CD8-positive, alpha-beta memory T cell (primary cell): ENCODE results near the gene MIPEP. TPM values are rescaled to one million over a fixed set of nuclear protein-coding genes. Genes with fewer than 3 reads are reported as not detected.

Source experiments
- CTCF ChIA-PET: fragments of 350-600 bp; sonication (Branson Sonifier 250); formaldehyde crosslinking; loops from one replicate; lab custom pipeline; 2021; ENCODE audit warnings: antibody characterized with exemption; lab: Charles Lee
- POLR2A ChIA-PET: fragments of 350-600 bp; sonication (Branson Sonifier 250); formaldehyde crosslinking; loops from one replicate; lab custom pipeline; 2021; ENCODE audit warnings: antibody characterized with exemption; lab: Charles Lee
- DNase-seq, 5 donors: peaks; one replicate each; pipeline versions ENCODE4 v3.0.0 to v3.0.0-alpha.2; 2020 to 2022; ENCODE audit warnings: mixed read lengths in 1 of 5
- H3K27ac ChIP-seq: one replicate; pipeline ENCODE4 v1.7.0; 2013; ENCODE audit warnings: low read depth, mild to moderate bottlenecking, low read length, moderate library complexity
- H3K27me3 ChIP-seq: 2 replicates; pipeline ENCODE4 v1.7.0; 2013; ENCODE audit warnings: low read length, mild to moderate bottlenecking; ENCODE audit not compliant: insufficient read depth, poor library complexity, severe bottlenecking
- H3K36me3 ChIP-seq: 2 replicates; pipeline ENCODE4 v1.7.0; 2013; ENCODE audit warnings: mild to moderate bottlenecking, low read length, moderate library complexity; ENCODE audit not compliant: insufficient read depth
- H3K4me1 ChIP-seq: 2 replicates; pipeline ENCODE4 v1.7.0; 2013; ENCODE audit warnings: mild to moderate bottlenecking, low read length, moderate library complexity; ENCODE audit not compliant: insufficient read depth
- H3K4me3 ChIP-seq: 2 replicates; pipeline ENCODE4 v1.7.0; 2013; ENCODE audit warnings: mild to moderate bottlenecking, low read length
- H3K9me3 ChIP-seq: 2 replicates; pipeline ENCODE4 v1.7.0; 2013; ENCODE audit warnings: mild to moderate bottlenecking, low read length
- H3K27ac Mint-ChIP-seq, 8 donors: one replicate each; pipeline ENCODE4 v1.8.0; 2020 to 2021; ENCODE audit warnings: mixed read lengths in 8 of 8, mild to moderate bottlenecking in 6 of 8, inconsistent platforms in 3 of 8, moderate library complexity in 3 of 8
- H3K27me3 Mint-ChIP-seq, 2 donors: one replicate each; pipeline ENCODE4 v1.8.0; 2020 to 2021; ENCODE audit warnings: mixed read lengths in 2 of 2, mild to moderate bottlenecking in 1 of 2, moderate library complexity in 1 of 2
- H3K36me3 Mint-ChIP-seq, 3 donors: one replicate each; pipeline ENCODE4 v1.8.0; 2020 to 2021; ENCODE audit warnings: mixed read lengths in 3 of 3, inconsistent platforms in 1 of 3, mild to moderate bottlenecking in 1 of 3
- H3K4me1 Mint-ChIP-seq, 3 donors: one replicate each; pipeline ENCODE4 v1.8.0; 2020 to 2021; ENCODE audit warnings: mixed read lengths in 3 of 3, inconsistent platforms in 1 of 3, mild to moderate bottlenecking in 1 of 3
- H3K4me3 Mint-ChIP-seq, 7 donors: one replicate each; pipeline ENCODE4 v1.8.0; 2020 to 2021; ENCODE audit warnings: mixed read lengths in 7 of 7, mild to moderate bottlenecking in 6 of 7, moderate library complexity in 4 of 7, inconsistent platforms in 2 of 7
- H3K9me3 Mint-ChIP-seq, 5 donors: one replicate each; pipeline ENCODE4 v1.8.0; 2020 to 2022; ENCODE audit warnings: mixed read lengths in 5 of 5, mild to moderate bottlenecking in 3 of 5, moderate library complexity in 2 of 5, inconsistent platforms in 1 of 5
- polyA plus RNA-seq: library from polyadenylated mRNA; unstranded; fragments of 300-500 nt; fragmentation: Illumina TruSeq; gene quantifications from one replicate; pipeline ENCODE4 v1.2.3, GENCODE V29; 2021
- total RNA-seq, 2 experiments: library from RNA; stranded (reverse); gene quantifications; one replicate each; pipeline ENCODE4 v1.2.3, GENCODE V29; 2021

Gene MIPEP
- total and polyA plus RNA-seq, 3 experiments from 2014 or later, result 17.9 to 23.7 (median 18.8) TPM

DNA sequence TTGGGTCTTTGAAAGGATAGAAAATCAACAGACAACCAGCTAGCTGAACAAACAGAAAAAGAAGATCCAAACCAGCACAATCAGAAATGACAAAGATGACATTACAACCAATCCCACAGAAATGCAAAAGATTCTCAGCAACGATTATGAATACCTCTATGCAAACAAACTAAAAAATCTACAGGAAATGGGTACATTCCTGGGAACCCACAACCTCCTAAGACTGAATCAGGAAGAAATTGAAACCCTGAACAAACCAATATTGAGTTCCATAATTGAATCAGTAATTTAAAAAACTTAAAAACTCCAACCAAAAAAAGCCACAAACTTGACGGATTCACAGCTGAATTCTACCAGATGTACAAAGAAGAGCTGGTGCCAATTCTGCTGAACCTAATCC, 29.0 kb upstream of the MIPEP start:
- ChIA-PET POLR2A (no interaction called here), CTCF (no interaction called here)
- H3K27me3 Mint-ChIP-seq, result peaks cover 24 to 69% of the 10 kb centered on the region in 2 donors
- H3K27ac Mint-ChIP-seq, result no peak overlapping the region
- H3K9me3 Mint-ChIP-seq, result peaks cover 0 to 2% (median 0%) of the 10 kb centered on the region in 5 donors
- Histone ChIP-seq H3K27ac (no peak overlapping the region), H3K9me3 (no peaks in the 10 kb centered on the region), H3K27me3 (peaks cover 5% of the 10 kb centered on the region), H3K36me3 (no peaks in the 10 kb centered on the region), H3K4me1 (no peaks in the 10 kb centered on the region), H3K4me3 (no peak overlapping the region)
- no peak overlapping the region for H3K4me3 Mint-ChIP-seq
- H3K36me3 Mint-ChIP-seq, result peaks cover 0 to 4% (median 0%) of the 10 kb centered on the region in 3 donors
- no peak for DNase-seq
- H3K4me1 Mint-ChIP-seq, result no peaks in the 10 kb centered on the region

DNA sequence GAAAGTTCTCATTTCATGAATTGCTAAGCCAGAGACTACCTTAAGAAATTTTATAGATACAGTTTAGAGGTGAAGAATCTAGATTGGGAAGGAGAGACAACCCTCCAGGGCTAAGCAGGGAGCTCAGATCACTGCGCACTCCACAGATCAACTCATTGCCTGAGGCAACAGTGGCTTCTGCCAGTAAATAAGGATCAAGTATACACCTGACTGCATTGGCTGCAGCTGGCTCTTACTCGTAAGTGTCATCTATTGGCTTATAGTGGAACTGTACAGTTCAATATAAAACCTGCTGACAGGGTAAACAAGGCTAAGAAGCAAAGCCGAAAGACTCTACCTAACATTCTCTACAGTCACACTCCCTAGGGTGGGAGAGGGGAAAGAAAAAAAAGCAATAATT, 26.1 kb upstream of the MIPEP start:
- Histone ChIP-seq H3K27ac (no peak overlapping the region), H3K4me3 (no peak overlapping the region), H3K9me3 (no peaks in the 10 kb centered on the region), H3K36me3 (no peaks in the 10 kb centered on the region), H3K4me1 (no peaks in the 10 kb centered on the region), H3K27me3 (peaks cover 5% of the 10 kb centered on the region)
- Mint-ChIP-seq H3K27me3 (peaks cover 24 to 75% of the 10 kb centered on the region in 2 donors), H3K27ac (no peak overlapping the region), H3K4me1 (peaks cover 0 to 6% (median 0%) of the 10 kb centered on the region in 3 donors), H3K4me3 (no peak overlapping the region), H3K9me3 (no peaks in the 10 kb centered on the region), H3K36me3 (peaks cover 0 to 4% (median 0%) of the 10 kb centered on the region in 3 donors)
- ChIA-PET CTCF (no interaction called here), POLR2A (no interaction called here)
- no peak for DNase-seq

DNA sequence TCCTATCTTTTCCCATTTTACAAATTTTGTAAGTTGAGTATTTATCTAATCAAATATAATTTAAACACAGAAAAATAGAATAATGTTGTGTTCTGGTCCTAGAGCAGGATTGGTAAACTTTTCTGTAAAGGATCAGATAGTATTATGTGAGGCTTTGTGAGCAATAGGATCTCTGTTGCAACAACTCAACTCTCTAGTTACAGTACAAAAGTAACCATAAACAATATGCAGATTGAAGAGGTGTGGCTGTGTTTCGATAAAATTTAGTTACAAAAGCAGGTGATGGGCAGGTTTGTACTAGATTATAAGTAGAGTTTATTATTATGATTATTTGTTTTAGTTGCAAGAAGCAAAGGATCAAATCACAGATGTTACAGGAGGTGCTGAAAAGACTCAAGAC, 23.3 kb upstream of the MIPEP start:
- ChIA-PET POLR2A (no interaction called here), CTCF (no interaction called here)
- Mint-ChIP-seq H3K4me1 (peaks cover 0 to 6% (median 0%) of the 10 kb centered on the region in 3 donors), H3K9me3 (no peaks in the 10 kb centered on the region), H3K36me3 (peaks cover 0 to 4% (median 0%) of the 10 kb centered on the region in 3 donors), H3K27ac (no peak overlapping the region), H3K27me3 (peaks cover 13 to 62% of the 10 kb centered on the region in 2 donors), H3K4me3 (no peak overlapping the region)
- H3K36me3 ChIP-seq, result no peaks in the 10 kb centered on the region
- no peak for DNase-seq
- no peaks in the 10 kb centered on the region for H3K4me1 ChIP-seq
- H3K27ac ChIP-seq, result no peak overlapping the region
- H3K4me3 ChIP-seq, result no peak overlapping the region
- no peaks in the 10 kb centered on the region for H3K9me3 ChIP-seq
- H3K27me3 ChIP-seq, result peaks cover 5% of the 10 kb centered on the region

GRCh38 chr13:23909606-23910005, 20.4 kb upstream of the MIPEP start:
- no peak for DNase-seq
- POLR2A ChIA-PET, result no interaction called here

GRCh38 chr13:23905766-23906165, 16.6 kb upstream of the MIPEP start:
- Histone ChIP-seq H3K36me3 (no peaks in the 10 kb centered on the region), H3K4me1 (no peaks in the 10 kb centered on the region), H3K9me3 (no peaks in the 10 kb centered on the region), H3K27me3 (peaks cover 30% of the 10 kb centered on the region), H3K4me3 (no peak overlapping the region), H3K27ac (no peak overlapping the region)
- Mint-ChIP-seq H3K4me3 (no peak overlapping the region), H3K9me3 (no peaks in the 10 kb centered on the region), H3K36me3 (no peaks in the 10 kb centered on the region), H3K27ac (no peak overlapping the region), H3K27me3 (peaks cover 31 to 54% of the 10 kb centered on the region in 2 donors), H3K4me1 (peaks cover 4 to 10% (median 4%) of the 10 kb centered on the region in 3 donors)
- ChIA-PET CTCF (no interaction called here), POLR2A (no interaction called here)
- DNase-seq, result no peak

More at GRCh38 chr13:23909606-23910005, 20.4 kb upstream of the MIPEP start:
- no peaks in the 10 kb centered on the region for H3K9me3 ChIP-seq
- Mint-ChIP-seq H3K36me3 (no peaks in the 10 kb centered on the region), H3K4me1 (peaks cover 0 to 6% (median under 1%) of the 10 kb centered on the region in 3 donors), H3K27ac (no peak overlapping the region), H3K9me3 (no peaks in the 10 kb centered on the region), H3K27me3 (peaks cover 8 to 53% of the 10 kb centered on the region in 2 donors), H3K4me3 (no peak overlapping the region)
- no peak overlapping the region for H3K4me3 ChIP-seq
- peaks cover 6% of the 10 kb centered on the region for H3K27me3 ChIP-seq
- no peaks in the 10 kb centered on the region for H3K36me3 ChIP-seq
- no peaks in the 10 kb centered on the region for H3K4me1 ChIP-seq
- H3K27ac ChIP-seq, result no peak overlapping the region
- CTCF ChIA-PET, result interaction anchor here (2.3 kb wide), 1 partner anchor 10 kb away, joined by 9 read pairs; no protein-coding TSS in a partner anchor

DNA sequence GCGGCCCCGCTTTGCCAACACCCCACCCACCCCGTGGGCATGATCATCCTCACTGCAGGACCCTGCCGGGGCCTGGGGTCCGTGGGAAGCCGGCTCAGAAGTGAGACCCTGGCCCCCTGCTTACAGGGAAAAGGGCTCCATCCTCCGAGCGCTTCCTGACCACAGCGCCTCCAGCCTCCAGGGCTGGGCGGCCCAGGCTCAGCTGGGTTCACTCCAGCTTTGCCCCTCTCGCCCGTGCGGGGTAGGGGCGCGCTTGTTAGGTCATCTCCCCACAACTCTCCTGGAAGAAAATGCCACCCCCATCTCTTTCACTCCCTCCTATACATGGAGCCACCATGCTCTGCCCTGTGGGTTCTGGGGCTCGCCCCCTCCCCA, 14.7 kb upstream of the MIPEP start:
- H3K27me3 Mint-ChIP-seq, result peaks cover 31 to 53% of the 10 kb centered on the region in 2 donors
- H3K27ac Mint-ChIP-seq, result no peak overlapping the region
- H3K9me3 Mint-ChIP-seq, result no peaks in the 10 kb centered on the region
- H3K4me1 Mint-ChIP-seq, result peaks cover 4 to 13% (median 4%) of the 10 kb centered on the region in 3 donors
- Histone ChIP-seq H3K27me3 (peaks cover 30% of the 10 kb centered on the region), H3K4me3 (no peak overlapping the region), H3K9me3 (no peaks in the 10 kb centered on the region), H3K36me3 (no peaks in the 10 kb centered on the region), H3K4me1 (no peaks in the 10 kb centered on the region), H3K27ac (no peak overlapping the region)
- H3K36me3 Mint-ChIP-seq, result no peaks in the 10 kb centered on the region
- ChIA-PET CTCF (no interaction called here), POLR2A (no interaction called here)
- H3K4me3 Mint-ChIP-seq, result peak overlapping the region in 1 of 7 donors; percentile 20
- DNase-seq, result no peak

- H3K36me3 ChIP-seq, result no peaks in the 10 kb centered on the region
- no peaks in the 10 kb centered on the region for H3K9me3 Mint-ChIP-seq
- DNase-seq, result no peak
- H3K4me1 Mint-ChIP-seq, result peaks cover 4 to 13% (median 4%) of the 10 kb centered on the region in 3 donors
- H3K9me3 ChIP-seq, result no peaks in the 10 kb centered on the region
- H3K4me3 ChIP-seq, result no peak overlapping the region
- POLR2A ChIA-PET, result no interaction called here
- no peaks in the 10 kb centered on the region for H3K4me1 ChIP-seq
- peaks cover 30% of the 10 kb centered on the region for H3K27me3 ChIP-seq
- peak overlapping the region in 1 of 8 donors; percentile 15 for H3K27ac Mint-ChIP-seq
- no peaks in the 10 kb centered on the region for H3K36me3 Mint-ChIP-seq
- H3K27me3 Mint-ChIP-seq, result peaks cover 31 to 53% of the 10 kb centered on the region in 2 donors
- H3K4me3 Mint-ChIP-seq, result peak overlapping the region in 1 of 7 donors; percentile 20
- H3K27ac ChIP-seq, result no peak overlapping the region
- CTCF ChIA-PET, result no interaction called here
Measured at GRCh38 chr13:23902975-23903905, 14.0 kb upstream of the MIPEP start.

DNA sequence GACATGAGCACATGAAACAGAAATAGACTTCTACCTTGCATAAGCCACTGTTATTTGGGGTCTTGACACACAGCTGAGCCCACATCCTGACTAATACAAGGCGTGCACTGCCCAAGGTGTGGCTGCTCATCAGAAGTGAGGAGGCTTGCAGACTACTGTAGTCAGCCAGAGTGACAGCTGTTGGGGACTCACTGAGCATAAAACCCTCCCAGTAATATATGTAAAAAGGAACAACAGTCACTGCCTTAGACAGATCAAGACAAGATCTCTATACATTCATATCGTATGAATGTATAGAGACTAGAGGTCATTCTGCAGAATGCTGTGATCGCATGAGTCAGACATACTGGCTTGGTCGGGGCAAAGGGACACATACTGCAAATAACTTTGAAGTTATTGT, 12.2 kb upstream of the MIPEP start:
- H3K4me1 ChIP-seq, result no peaks in the 10 kb centered on the region
- H3K4me1 Mint-ChIP-seq, result peaks cover 4 to 13% (median 4%) of the 10 kb centered on the region in 3 donors
- H3K27me3 Mint-ChIP-seq, result peaks cover 28 to 54% of the 10 kb centered on the region in 2 donors
- ChIA-PET POLR2A (no interaction called here), CTCF (interaction anchor here (1.4 kb wide), 1 partner anchor 10 kb away, joined by 3 read pairs; no protein-coding TSS in a partner anchor)
- DNase-seq, result no peak
- no peak overlapping the region for H3K4me3 ChIP-seq
- no peak overlapping the region for H3K4me3 Mint-ChIP-seq
- H3K9me3 ChIP-seq, result no peaks in the 10 kb centered on the region
- H3K27ac Mint-ChIP-seq, result no peak overlapping the region
- peaks cover 30% of the 10 kb centered on the region for H3K27me3 ChIP-seq
- no peaks in the 10 kb centered on the region for H3K36me3 Mint-ChIP-seq
- H3K27ac ChIP-seq, result no peak overlapping the region
- H3K36me3 ChIP-seq, result no peaks in the 10 kb centered on the region
- H3K9me3 Mint-ChIP-seq, result no peaks in the 10 kb centered on the region
